Medulla oblongata (tissue), 1 donor: ENCODE data around the gene FRAS1.

ENCODE experiments used
- DNase-seq: peaks from one replicate; pipeline ENCODE4 v3.0.0-alpha.2; 2015; ENCODE audit errors: extremely low spot score

Gene FRAS1

DNA sequence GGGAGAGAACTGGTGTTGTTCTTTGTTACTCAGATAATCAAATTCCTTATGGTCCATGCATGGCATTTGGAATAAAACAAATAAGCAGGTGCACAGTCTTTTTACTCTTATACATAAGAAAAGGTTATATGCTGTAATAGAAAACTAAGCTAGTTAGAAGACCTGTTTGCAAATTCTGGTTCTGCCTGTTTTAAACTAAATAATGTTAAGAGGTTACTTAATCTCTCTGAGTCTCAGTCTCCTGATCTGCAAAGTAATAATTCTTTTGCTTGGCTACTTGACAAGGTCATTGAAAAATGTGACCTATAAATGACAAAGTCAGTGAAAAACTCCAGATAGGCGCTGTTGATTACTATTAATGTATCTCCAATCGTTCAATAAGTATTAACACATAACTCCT is 451.9 kb downstream of the FRAS1 start:
- no peak for DNase-seq

DNA sequence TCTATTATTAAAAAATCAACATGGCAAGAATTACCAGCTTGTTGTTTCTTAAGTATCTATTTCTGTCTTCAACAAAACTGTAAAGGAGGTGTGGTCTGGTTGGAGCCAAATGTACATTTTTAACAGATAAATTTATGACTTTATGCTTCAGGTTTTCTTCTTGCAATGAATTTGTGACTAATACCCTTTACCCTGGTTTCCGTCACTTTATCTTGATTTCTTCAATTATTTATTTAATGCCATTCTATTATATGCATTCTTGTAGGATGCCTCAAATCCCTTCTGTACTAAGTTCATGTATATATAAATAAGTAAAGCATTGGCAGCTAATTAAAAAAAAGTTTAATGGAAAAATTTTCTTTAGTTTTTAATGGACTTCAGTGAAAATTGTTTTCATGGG is 453.0 kb downstream of the FRAS1 start:
- DNase-seq: no peak

DNA sequence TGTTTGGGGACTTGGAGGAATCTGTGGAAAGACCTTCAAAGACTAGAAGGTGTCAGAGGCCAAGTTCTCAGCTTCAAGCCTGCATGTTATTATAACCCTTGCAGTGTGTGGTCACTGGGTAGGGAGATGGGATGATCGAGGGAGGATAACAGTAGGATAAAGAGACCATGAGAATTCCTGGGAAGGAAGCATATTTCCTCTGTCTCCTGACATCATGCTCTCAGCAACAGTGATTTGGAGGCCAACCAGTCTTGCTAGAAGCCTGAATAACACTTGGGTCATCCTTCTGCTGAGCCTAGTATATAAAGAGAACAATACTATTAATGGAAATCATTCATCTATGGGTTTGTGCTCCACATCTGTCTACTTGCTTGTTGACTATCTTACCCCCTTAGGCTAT is 453.6 kb downstream of the FRAS1 start:
- DNase-seq: no peak

DNA sequence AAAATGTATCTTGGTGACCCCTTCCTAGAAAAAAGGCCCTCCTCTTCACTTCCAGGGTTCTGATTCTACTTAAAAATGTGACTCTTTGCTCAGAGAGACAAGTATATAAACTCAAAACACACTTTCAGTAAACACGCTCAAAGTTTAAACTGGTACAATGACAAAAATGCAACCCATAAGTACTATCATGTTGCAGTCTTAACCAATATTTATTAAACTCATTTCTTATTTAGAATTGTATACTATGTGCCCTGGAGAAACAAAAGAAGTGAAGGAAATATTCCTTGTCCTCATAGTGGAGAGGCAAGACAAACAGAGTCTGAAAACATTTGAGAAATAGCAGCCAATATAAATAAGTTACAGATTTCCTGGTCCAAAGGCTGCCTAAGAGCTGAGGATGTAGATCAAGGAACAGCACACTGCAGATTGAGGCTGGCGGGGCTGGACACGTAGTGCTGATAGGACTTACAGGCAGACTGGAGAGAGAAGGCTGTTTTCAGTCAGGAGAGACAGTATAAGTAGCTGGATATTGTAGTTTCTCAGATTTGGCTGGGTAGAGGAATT is 455.3 kb downstream of the FRAS1 start:
- no peak for DNase-seq

DNA sequence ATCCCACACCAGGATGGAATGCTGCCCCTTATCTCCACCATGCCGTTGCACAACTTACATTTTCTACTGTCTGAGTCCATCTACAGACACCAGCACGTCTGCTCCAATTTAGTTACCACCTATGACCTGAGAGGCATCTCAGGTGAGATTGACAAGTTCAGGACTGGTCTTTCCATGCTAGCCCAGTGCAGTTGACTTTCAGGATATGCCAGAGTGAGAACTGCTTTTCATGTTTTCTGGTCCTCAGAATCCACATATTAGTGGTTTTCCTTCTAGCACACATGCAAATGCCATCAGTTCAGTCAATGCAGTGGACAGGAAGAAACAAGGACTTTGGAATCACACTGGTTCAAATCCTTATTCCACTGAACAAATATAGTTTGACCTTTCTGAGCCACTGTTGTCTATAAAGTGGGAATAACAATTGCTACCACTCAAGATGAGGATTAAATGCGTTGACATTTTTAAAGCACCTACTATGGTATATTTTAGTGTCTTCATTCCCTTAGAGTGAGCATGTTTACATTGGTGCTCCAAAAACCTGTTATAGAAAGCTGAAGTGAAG is 456.4 kb downstream of the FRAS1 start:
- DNase-seq: no peak

DNA sequence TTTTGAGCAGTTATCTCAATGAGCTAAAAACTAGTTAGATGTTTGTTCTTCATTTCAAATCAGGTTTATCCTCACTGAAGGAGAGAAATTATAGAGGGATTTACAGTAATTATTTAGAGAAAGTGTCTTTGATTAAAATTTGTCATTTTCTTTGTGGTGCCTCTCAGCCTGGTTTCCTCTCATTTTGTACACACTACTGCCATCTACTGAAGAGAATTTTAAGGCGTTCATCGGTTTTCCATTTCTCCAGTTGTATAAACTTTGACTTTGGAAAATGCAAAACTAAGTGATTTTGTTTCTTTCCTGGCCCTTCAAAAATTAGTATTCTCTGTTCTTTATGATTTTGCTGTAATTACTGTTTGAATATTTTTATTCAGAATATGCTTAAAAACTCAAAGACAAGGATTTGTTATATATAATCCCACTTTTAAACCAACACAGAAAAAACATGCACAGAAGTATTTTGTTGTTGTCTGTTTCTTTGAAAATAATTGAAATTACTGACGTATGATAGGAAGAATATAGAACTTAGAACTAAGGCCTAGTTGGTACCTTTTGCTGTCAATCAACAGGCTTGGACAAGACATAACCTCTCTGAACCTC is 460.0 kb downstream of the FRAS1 start:
- peak; percentile 57 for DNase-seq

DNA sequence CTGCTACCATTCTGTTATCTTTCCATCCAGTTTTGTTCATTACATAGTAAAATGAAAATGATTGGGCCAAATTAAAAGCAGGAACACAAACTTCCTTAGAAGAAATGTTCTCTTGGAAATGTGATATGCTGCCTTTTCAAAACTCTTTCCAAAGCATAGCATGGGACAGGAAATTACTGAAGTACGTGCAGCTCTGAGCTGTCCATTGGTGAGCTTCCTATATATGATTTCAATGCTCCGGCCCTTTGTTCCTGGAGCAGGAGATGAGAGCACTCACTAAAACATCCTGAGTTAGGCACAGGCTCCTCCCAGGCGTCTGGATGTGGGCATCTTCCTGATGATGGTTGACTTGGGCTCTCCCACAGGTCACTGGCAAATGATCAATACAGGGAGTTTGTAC is 461.4 kb downstream of the FRAS1 start:
- no peak for DNase-seq

DNA sequence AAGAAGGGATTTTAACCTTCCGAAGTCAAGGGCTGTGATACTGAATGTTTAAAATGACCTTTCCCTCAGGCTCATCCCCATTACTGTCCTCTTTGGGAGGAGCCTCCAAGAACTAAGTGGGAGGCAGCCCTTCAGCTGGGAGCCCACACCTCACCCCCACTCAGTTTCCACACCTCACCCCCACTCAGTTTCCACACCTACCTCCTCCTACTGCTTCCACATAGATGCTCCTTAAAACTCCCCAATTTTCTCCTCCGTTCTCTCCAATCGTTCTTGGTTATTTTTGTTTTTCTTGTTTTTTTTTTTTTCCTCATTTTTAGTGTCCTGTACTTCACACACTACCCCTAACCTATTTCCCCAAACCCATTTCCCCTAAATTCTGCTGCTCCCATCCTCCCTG is 462.8 kb downstream of the FRAS1 start:
- DNase-seq: no peak

DNA sequence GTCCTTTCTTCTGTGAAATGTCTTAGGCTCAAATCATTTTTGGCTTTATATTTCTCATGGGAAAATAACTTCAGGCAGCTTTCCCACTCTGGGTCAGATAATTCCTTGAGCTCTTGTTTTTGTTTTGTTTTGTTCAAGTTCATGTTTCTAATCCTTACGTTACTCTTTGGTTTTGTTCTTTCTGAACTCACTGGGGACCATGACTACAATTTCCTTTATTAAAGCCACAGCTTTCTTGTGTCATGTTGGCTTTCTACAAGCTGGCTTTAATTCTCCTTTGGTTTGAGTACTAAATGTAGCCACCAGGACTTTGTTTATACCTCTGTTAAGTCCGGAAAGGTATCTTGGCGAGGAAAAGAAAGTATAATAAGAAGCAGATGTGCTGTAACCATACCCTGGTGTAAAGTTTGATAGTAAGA is 463.7 kb downstream of the FRAS1 start:
- DNase-seq: no peak

DNA sequence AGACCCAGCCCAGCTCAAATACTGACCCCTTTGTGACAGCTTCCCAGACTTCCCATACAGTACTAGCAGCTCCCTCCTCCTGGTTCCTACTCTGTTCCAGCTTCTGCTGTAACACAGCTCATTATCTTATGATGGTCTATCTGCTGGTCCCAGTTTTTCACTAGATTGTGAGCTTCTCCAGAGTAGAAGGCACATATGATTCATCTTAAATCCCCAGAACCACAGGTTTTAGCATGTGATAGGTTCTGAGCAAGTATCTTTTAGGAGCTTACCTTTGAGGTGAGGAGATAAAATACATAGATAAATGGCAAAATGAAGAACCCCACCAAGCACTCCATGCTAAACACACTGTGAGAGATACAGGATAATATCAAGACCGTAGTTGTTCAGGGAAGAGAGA is 466.9 kb downstream of the FRAS1 start:
- no peak for DNase-seq

DNA sequence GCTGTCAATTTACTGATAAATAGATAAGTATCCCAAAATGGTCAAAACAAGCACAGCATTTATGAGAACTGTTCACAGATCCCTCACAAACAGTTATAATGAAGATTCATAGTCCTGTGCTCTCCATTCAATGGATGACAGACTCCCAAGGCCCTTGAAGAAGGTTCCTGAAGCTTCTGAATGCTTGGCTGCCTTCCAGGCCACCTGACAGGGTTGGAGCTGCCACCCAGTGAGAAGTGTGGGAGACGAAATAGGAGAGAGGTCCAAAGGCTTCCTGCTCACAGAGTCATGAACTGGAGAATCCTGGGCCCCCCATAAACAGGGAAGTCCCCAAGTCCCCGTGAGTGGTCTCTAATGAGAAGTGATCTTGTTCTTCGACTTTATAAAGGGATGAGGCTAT is 468.4 kb downstream of the FRAS1 start:
- no peak for DNase-seq

DNA sequence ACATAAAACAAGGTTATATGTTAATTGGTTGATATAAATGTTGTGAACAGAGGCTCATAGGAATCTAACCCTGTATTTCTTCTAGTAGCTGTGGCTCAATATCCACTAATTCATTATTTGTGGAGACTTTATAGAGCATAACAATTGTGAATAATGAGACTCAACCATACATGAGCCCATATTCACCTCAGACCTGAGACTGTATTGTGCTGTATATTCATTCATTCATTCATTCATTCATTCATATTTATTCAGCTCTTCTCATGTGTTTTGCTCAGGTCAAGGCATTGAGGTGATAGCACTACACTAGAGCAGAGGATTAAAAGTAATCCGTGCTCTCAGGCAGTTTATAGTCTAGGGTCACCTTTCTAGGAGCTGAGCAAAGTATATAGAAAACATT is 470.0 kb downstream of the FRAS1 start:
- DNase-seq: no peak

DNA sequence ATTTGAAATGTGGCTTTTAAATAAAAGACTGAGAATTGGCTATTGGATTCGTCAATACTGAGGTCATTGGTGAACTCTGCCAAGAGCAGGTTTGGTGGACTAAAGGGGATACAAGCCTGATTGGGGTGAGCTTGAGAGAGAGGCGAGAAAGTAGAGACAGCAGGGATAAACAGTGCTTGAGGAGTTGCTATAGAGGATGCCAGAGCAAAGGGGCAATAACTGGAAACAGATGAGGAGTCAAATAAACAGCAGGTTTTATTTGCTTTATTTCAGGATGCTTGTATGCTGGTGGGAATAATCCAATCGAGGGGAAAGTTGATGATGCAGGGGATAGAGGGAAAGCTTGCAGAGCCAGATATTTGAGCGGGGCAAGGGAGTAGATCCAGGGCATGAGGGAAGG is 470.4 kb downstream of the FRAS1 start:
- DNase-seq: no peak

DNA sequence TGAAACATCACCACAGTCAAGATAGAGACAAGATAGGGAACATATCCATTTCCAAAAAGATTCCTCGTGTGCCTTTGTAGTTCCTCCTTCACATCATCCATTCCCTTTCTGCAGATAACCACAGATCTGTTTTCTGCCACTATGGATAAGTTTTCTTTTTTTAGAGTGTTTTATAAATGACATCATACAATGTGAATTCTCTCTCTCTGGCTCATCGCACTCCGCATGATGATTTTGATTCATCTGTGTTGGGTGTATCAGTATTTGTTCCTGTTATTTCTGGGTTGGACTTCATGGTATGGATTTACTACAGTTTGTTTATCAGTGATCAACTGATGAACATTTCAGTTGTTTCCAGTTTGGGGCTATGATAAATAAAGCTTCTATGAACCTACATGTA is 471.2 kb downstream of the FRAS1 start:
- no peak for DNase-seq

DNA sequence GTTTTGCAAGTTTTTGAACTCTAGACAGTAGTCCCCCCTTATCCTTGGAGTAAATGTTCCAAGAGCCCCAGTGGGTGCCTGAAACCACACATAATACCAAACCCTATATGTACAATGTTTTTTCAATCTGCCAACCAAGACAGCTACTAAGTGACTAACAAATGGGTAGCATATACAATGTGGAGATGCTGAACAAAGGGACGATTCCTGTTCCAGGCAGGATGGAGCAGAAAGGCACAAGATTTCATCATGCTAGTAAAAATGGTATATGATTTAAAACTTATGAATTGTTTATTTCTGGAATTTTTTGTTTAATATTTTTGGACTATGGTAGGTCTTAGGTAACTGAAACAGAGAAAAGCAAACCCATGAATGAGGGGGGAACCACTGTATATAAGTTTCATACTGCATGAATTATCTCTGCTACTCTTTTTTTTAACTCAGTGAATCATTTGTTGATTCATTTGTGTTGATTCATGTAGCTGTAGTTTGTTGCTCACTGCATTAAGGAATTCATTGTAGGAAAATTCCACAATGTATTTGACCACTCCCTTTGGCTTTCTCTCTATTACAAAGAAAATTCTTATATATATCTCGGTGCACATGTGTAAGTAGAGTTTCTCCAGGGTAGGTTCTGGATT is 472.6 kb downstream of the FRAS1 start:
- no peak for DNase-seq

DNA sequence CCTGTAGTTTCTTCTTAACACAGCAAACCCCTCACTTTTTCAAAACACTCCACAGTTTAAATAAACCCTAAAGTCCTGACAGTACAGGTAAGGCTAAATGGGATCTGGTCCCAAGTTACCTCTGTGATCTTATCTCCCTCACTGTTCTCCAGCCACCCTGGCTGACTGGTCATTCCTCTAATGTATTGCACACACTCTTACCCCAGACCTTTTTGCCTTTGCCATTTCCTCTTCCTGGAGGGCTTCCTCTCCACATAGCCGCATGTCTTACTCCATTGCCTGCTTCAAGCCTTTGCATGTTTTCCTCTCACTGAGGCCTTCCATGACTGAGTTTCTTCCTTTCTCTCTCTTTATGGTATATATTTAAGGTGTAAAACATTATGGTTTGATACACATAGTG is 474.9 kb downstream of the FRAS1 start:
- no peak for DNase-seq

DNA sequence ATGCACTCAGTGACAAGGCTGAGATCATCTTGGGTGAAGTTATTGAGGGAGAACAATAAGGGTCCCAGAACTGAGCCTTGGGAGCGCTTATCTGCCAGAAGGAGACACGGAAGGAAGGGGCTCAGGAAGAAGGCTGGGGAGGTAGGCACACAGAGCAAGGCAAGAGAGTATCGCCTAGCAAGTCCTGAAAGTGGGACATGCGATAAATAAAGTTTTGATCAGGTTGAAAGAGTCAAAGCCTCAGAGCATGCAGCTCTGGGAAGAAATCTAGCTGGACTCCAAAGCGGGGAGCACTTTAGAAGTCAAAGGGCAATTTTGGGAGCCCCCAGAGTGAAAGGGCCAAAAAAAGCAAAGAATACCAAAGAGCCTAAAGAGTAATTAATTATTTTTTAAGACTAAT is 476.7 kb downstream of the FRAS1 start:
- DNase-seq: no peak

DNA sequence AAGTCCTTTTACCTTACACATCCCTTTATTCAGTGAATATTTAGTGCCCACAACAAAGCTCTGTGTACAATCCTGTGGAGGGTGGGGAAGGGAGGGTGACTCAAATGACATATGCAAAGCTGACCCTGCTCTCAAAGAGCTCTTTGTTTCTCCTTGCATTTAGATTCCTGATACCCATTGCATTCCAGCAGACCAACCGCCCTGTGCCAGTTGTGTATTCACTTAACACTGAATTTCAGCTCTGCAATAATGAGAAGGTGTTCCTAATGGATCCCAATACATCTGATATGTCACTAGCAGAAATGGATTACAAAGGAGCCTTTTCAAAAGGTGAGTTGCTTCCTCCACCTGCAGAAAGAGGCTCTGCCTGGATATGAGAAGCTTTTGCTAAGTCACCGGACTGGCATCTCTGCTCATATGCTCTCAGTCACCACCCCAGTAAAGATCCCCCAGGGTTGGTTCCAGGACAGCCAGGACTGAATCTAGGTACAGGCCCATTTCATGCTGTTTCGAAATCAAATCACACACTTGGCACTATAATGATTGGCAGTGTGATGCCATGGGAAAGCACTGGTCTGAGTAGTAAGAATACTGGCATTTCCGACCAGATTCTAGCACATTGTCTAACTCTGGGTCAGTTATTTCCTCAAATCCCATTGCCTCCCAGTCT is 477.3 kb downstream of the FRAS1 start:
- DNase-seq: peak; percentile 45

DNA sequence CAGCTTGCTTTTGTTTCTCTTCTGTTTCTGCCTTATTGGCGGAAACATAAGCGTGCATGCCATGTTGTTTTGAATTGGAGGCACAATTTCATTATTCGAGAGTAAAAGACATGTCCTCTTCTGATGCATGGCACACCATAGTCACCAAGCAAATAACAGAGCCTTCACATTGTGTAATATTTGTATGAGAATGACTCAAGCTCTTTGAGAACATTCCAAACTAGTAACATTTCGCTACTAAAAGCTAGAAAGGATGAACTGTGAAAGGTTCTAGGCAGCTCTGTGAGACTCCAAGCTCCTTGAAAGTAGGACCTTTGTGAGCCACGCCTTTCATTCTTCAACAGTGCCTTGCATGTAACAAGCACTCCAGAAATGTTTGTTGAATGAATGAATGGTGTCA is 485.2 kb downstream of the FRAS1 start:
- DNase-seq: no peak

DNA sequence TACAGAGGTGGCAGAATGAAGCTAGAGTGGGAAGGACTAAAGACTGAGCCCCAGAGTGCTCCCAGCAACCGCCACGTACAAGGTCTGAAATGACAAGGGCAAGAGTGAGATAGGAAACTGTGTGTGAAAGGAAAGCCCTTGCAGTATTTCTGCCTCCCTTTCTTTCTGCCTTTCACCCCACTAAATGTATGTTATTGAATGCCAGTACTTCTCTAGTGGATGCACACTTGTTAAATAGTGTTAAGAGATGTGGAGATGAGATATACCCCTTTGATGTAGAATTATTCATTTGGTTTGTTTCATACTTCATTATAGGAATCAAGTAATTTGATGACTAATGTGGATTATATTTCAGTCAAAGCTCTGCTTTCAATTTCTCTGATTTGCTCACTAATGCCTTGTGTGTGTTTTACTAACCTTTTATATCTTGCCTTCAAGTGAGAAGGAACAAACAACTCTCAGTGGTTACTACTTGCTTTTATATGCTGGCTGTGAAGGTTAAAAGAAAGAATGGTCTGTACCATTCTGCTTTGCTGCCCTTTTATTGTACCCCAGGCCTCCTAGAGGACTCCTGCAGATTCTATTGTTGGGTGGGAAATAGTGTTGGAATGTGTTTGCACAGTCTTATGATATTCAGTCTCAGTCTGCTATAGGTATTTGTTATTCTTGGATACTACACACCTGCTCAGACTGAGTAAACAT is 486.5 kb downstream of the FRAS1 start:
- DNase-seq: no peak

DNA sequence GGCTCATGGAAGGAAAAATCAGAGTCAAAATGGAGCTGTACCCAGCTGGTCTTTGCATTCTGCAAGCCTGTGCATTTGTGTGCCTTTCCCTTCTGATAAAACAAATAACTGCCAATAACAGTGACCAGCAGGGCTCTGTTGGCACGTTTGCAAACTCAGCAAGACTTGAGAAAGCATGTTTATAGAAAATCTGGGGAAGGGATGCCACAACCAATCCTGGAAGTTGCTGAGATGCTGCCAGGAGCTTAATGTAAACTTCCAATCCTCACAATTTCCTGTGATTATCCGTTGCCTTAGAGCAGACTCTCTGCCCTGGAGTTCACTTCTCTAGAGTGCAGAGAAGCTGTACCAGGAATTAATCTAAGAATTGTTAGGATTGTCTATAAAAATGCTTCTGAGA is 487.6 kb downstream of the FRAS1 start:
- no peak for DNase-seq
